GM12892 (cell line): ENCODE data around the gene CFAP251.
"Not testable (repeated sequence)": the region's sequence is repeated elsewhere in the genome, so short reads cannot be mapped to it uniquely, and the experiment has no call there.

Experiments used
- DNase-seq: peaks from one replicate; pipeline ENCODE4 v3.0.0; 2011; ENCODE audit not compliant: insufficient read length
- FAIRE-seq: peaks from 2 replicates; lab custom pipeline; 2011; peaks lifted over from hg19 to GRCh38; lab: Jason Lieb, UNC
- POLR2A ChIP-seq: IDR thresholded peaks from 2 replicates; pipeline ENCODE4 v1.6.1; 2011; ENCODE audit warnings: low read depth, low read length, control low read depth
- POLR2AphosphoS5 ChIP-seq: IDR thresholded peaks from 2 replicates; pipeline ENCODE4 v1.6.1; 2011; ENCODE audit warnings: low read depth, low read length, control low read depth
- TAF1 ChIP-seq: IDR thresholded peaks from 2 replicates; pipeline ENCODE4 v1.6.1; 2011; ENCODE audit warnings: low read depth, mild to moderate bottlenecking, control low read depth, low read length, borderline replicate concordance

The CFAP251 gene

GRCh38 chr12:121911824-121912585 lies 6.4 kb upstream of the CFAP251 start:
- no peak for TF ChIP-seq POLR2AphosphoS5
- no peak for TF ChIP-seq TAF1
- no peak for TF ChIP-seq POLR2A
- DNase-seq (no peak), FAIRE-seq (no peak)

- no peak for FAIRE-seq
- TF ChIP-seq POLR2A (no peak), TAF1 (no peak), POLR2AphosphoS5 (no peak)
- no peak for DNase-seq
These were observed 2.5 kb upstream of the CFAP251 start for GRCh38 chr12:121915841-121916321.

GRCh38 chr12:121916719-121917118 lies 1.7 kb upstream of the CFAP251 start:
- no peak for DNase-seq
- TF ChIP-seq POLR2A (no peak), POLR2AphosphoS5 (no peak), TAF1 (no peak)
- FAIRE-seq: no peak

- no peak for DNase-seq
- TF ChIP-seq POLR2AphosphoS5: no peak
- TF ChIP-seq POLR2A: no peak
- TF ChIP-seq TAF1: no peak
- no peak for FAIRE-seq
These were observed 267 bp downstream of the CFAP251 start for GRCh38 chr12:121918679-121919038.

- DNase-seq: no peak
- FAIRE-seq: no peak
- TF ChIP-seq POLR2AphosphoS5 (no peak), POLR2A (no peak)
These were observed 2.7 kb downstream of the CFAP251 start for GRCh38 chr12:121921066-121921465.

- no peak for FAIRE-seq
- DNase-seq: no peak
- TF ChIP-seq POLR2AphosphoS5: no peak
- no peak for TF ChIP-seq POLR2A
- TF ChIP-seq TAF1: no peak
These were observed 6.9 kb downstream of the CFAP251 start for GRCh38 chr12:121925358-121925695.

- DNase-seq (no peak), FAIRE-seq (no peak)
- TF ChIP-seq POLR2AphosphoS5: no peak
- TF ChIP-seq POLR2A: no peak
- TF ChIP-seq TAF1: no peak
These were observed 8.7 kb downstream of the CFAP251 start for GRCh38 chr12:121926874-121927706.

GRCh38 chr12:121927813-121928212 lies 9.4 kb downstream of the CFAP251 start:
- DNase-seq (no peak), FAIRE-seq (no peak)

GRCh38 chr12:121929545-121929944 lies 11.2 kb downstream of the CFAP251 start:
- FAIRE-seq, DNase-seq: not testable (repeated sequence)

More at GRCh38 chr12:121927813-121928212, 9.4 kb downstream of the CFAP251 start:
- TF ChIP-seq POLR2A (no peak), TAF1 (no peak), POLR2AphosphoS5 (no peak)

- DNase-seq (no peak), FAIRE-seq (no peak)
- TF ChIP-seq POLR2AphosphoS5 (no peak), TAF1 (no peak), POLR2A (no peak)
These were observed 12.5 kb downstream of the CFAP251 start for GRCh38 chr12:121930862-121931261.

- DNase-seq (no peak), FAIRE-seq (no peak)
- no peak for TF ChIP-seq POLR2A
- no peak for TF ChIP-seq POLR2AphosphoS5
- no peak for TF ChIP-seq TAF1
These were observed 13.8 kb downstream of the CFAP251 start for GRCh38 chr12:121932176-121932536.

- DNase-seq (no peak), FAIRE-seq (no peak)
- no peak for TF ChIP-seq POLR2AphosphoS5
- no peak for TF ChIP-seq POLR2A
- TF ChIP-seq TAF1: no peak
These were observed 14.6 kb downstream of the CFAP251 start for GRCh38 chr12:121932914-121933521.
